Adrenal gland (tissue), 5 donors: ENCODE data around the gene GSTO2.

Experiments
- CTCF ChIP-seq, 6 experiments: fragments of 450-650 bp in 4 of 6; fragments of 200-600 bp in 2 of 6; sonication (generic) in 1 of 6; IDR thresholded peaks; 1 replicate in 5 of 6; 2 replicates in 1 of 6; pipeline versions ENCODE4 v1.5.1 to v1.8.0; 2016 to 2021; ENCODE audit warnings: antibody characterized with exemption in 6 of 6, mild to moderate bottlenecking in 2 of 6, moderate library complexity in 1 of 6
- POLR2A ChIP-seq, 2 donors: fragments of 450-650 bp; IDR thresholded peaks; one replicate each; pipeline ENCODE4 v1.6.1; 2017; ENCODE audit warnings: antibody characterized with exemption in 2 of 2, mild to moderate bottlenecking in 2 of 2, moderate library complexity in 1 of 2
- donor health status: DM: no; HTN: no; CAD: no.

- no peak for TF ChIP-seq CTCF (IDR thresholded peaks at IDR 0.05)
- no peak for TF ChIP-seq POLR2A (IDR thresholded peaks at IDR 0.05)
Measured at GRCh38 chr10:104300736-104301292, 31.8 kb downstream of the GSTO2 start.
